Hematopoietic multipotent progenitor cell treated with erythropoietin and hydrocortisone succinate and interleukin-3 and kit ligand, for 8 days (in vitro differentiated cells): Measurements from ENCODE around the gene SYNPO2.
"Not testable (repeated sequence)": the region's sequence is repeated elsewhere in the genome, so short reads cannot be mapped to it uniquely, and the experiment has no call there.

Source experiments
- DNase-seq: peaks from one replicate; pipeline ENCODE4 v3.0.0-alpha.2; 2015

SYNPO2 gene, protein sequence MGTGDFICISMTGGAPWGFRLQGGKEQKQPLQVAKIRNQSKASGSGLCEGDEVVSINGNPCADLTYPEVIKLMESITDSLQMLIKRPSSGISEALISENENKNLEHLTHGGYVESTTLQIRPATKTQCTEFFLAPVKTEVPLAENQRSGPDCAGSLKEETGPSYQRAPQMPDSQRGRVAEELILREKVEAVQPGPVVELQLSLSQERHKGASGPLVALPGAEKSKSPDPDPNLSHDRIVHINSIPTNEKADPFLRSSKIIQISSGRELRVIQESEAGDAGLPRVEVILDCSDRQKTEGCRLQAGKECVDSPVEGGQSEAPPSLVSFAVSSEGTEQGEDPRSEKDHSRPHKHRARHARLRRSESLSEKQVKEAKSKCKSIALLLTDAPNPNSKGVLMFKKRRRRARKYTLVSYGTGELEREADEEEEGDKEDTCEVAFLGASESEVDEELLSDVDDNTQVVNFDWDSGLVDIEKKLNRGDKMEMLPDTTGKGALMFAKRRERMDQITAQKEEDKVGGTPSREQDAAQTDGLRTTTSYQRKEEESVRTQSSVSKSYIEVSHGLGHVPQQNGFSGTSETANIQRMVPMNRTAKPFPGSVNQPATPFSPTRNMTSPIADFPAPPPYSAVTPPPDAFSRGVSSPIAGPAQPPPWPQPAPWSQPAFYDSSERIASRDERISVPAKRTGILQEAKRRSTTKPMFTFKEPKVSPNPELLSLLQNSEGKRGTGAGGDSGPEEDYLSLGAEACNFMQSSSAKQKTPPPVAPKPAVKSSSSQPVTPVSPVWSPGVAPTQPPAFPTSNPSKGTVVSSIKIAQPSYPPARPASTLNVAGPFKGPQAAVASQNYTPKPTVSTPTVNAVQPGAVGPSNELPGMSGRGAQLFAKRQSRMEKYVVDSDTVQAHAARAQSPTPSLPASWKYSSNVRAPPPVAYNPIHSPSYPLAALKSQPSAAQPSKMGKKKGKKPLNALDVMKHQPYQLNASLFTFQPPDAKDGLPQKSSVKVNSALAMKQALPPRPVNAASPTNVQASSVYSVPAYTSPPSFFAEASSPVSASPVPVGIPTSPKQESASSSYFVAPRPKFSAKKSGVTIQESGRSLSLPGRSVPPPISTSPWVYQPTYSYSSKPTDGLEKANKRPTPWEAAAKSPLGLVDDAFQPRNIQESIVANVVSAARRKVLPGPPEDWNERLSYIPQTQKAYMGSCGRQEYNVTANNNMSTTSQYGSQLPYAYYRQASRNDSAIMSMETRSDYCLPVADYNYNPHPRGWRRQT

DNA sequence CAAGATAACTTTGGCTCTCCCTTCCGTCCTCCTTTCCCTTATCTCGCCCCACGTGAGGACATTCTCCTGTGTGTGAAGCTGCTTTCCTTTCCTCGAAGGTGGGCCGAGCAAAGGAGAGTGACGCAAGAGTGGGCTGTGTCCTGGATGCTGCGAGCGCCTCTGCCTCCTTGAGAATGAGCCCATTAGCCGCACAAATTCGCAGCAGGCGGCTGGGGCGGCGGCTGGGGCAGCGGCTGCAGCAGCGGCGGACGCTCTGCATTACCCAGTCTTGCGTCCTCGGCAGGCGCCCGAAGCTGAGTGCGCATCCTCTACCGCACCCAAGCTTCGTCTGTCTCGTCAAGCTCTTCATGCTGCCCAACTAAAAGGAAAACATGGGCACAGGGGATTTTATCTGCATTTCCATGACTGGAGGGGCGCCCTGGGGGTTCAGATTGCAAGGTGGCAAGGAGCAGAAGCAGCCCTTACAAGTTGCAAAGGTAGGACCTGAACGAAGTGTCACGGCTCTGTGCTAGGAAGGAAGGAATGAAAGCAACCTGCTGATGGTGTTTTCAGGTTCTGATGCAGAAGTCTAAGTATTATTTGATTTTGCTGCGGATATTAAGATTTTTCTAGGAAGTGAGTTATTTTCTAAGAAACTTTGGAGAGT, at the start of gene SYNPO2:
Gene SYNPO2, plus strand, starts transcription at position 189 of the 646 bp plus-strand sequence. Its CDS starts 183 bp downstream, at position 372.
- peak; percentile 48 for DNase-seq

DNA sequence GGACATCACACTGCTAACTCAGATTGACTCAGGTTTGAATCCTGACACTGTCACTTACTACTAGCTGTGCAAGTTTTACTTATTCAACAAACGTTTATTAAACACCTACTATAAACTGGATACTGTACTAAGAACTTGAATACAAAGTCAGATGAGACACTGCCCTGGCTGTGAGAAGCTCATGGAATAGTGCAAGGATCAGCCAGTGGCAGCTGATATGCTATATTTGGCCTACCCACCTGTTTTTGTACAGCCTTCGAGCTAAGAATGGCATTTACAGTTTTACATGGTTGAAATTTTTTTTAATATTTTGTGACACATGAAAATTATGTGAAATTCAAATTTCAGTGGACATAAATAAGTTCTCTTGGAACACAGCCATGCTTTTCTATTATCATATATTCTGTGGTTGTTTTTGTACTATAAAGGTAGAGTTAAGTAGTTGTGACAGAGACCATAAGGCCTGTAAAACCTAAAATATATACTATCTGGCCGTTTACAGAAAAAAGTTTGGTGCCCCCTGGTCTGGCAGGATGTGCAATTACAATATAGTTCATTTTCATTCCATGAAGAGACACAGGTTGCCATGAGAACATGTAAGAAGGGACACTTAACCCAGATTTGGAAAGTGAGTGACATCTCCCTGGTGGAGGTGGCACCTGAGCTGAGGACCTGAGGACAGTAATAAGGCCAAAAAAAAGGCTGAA, 49.3 kb upstream of the SYNPO2 start:
- DNase-seq = no peak

DNA sequence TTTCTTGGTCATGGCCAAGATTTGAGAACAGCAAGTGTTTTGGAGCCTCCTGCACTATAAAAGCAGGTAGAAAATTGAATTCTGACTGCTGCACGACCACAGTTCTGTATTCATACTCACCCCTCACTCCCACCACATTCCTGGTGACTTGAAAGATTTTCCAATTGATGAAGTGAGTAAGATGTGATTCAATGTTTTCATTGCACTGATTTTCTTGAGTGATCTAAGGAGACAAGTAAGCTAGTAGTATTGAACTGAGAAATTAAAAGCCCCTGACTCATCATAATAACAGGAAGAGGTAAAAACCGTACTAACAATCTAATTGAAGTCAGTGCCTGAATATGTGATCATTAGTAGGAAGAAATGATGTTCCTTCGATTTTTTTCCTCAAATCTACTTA, 46.6 kb upstream of the SYNPO2 start:
- DNase-seq = no peak

DNA sequence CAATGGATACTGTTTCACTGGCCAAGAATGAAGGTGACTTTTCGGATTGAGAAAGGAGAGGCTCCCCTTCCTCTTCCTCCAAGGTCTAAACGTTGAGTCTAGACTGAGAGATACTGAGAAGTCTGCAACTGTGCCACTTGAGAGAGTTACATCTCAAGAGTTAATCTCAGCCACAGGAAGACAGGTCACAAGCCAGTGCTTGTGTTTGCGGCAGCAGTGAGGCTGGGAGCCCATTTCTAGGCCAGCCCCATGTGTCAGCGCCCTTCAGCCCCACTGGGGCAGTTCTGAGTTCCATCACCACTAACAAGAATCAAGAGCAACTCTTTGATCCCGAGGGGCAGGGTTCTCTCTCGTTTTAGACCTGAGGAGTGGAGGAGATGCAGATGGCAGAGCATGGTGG, 45.4 kb upstream of the SYNPO2 start:
- no peak for DNase-seq

DNA sequence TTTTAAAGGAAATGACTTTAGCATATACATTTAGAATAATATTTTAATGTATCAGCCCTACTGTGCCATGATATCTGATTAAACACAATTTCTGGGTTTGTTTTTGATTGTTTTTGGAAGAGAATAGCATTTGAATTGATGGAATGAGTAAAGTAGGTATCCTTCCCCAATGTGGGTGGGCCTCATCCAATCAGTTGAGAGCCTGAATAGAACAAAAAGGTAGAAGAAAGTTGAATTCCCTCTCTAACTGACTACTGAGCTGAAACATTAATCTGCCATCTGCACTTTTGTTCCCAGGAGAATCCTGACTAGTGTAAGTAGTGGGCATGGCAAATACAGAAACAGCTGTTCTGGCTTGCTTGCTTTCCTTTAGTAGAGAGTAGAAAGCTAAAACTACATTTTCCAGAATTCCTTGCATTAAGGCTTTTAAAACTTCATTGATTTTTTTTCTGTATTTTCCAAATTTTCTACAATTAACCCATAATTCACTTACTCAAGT, 43.1 kb upstream of the SYNPO2 start:
- DNase-seq = no peak

DNA sequence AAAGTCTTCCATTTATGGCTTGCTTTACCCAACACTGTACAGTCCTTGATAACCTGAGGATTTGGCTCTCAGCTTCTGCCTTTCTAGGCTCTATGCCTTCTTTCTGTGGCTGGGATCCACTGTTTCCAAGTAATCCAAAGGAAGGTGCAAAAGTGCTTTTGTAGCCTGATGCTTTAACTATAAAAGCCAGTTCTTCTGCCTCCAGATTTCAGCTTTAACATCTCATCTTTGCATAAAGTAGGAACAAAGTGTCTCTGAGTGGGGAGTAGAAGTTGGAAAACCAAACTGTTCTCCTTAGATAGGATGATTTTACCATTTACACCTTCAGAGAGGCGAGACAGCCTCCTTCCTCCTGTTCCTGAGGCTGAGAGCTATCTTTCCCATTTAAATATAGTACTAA, 41.7 kb upstream of the SYNPO2 start:
- DNase-seq = no peak

DNA sequence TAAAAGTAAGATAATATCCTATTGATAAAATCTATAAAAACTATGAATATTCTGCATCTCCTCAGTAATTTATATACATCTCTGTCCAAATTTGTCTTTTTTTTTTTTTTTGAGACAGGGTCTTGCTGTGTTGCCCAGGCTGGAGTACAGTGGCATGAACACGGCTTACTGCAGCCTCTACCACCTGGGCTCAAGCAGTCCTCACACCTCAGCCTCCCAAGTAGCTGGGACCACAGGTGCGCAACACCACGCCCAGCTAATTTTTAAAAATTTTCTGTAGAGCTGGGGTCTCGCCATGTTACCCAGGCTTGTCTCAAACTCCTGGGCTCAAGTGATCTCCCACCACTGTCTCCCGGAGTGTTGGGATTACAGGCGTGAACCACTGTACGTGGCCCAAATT, 40.4 kb upstream of the SYNPO2 start:
- no peak for DNase-seq

DNA sequence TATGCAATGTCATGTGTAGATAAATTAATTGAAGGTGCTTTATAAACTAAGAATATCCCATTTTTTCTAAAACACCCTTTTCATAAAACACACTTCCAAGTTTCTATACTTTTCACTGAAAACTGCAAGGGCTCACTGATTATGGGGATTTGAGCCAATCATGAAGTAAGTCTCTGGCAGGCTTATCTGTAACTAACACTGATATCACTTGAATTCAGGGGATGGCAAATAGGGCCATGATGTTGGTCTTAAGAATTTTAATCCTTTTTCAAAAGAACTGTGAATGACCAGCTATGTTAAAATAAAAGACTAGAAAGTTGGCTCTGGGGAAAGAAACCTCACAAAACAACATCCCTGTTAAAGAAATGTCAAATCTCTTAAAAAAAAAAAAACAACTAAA, 39.8 kb upstream of the SYNPO2 start:
- no peak for DNase-seq

DNA sequence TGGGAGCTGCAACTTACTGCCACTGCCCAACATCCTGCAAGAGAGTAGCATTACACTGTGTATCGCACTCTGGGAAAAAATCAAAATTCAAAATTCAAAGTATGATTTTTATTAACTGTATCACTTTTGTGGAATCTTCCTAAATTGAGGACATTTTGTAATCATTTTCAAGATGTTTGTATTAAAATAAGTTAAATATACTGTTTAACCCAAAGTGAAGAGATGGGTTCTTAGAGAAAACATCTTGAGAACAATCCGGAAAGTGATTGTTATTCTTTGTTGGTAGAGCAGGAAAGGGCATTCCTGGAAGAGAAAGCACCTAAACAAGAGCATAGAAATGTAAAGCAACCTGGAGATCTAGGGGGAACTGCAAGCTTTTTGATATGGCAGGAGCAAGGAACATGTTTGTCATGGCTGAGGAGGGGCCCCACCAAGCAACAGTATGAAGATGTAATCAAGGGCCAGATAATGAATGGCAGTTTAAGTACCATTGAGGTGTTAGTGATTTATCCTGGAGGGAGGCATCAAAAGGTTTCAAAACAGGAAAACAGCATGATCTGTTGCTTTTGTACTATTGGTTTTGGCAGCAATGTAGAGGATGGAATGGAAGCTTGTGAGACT, 38.7 kb upstream of the SYNPO2 start:
- no peak for DNase-seq

DNA sequence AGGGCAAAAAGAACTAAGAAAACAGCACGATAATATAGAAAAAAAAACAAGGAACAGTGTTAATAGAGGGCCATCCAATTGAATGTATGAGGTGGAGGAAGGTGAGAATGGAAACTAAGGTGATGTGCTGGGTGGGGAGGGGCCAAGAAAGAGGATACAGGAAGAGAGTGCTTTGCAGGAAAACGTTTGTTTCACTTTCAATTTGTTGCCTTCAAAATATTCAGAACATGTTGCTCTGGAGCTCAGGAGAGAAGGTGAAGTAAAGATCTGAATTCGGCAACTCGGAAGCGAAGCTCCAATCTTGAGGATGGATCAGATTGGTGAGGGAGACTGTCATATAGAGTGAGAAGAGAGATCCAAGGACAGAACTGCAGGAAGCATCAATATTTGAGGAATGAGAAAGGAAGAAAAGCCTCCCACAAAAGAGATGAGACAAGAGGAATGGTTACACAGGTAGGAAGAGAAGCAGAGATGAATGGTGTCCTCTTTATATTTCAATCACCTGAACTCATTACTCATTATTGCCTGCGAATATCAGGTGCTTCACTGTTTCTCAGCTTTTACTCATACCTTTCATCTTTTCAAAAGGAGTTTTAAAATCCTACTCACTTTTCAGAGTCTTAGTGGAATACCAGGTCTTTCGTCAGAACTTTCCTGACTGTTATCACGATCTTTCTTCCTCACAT, 38.0 kb upstream of the SYNPO2 start:
- DNase-seq = peak; percentile 6

DNA sequence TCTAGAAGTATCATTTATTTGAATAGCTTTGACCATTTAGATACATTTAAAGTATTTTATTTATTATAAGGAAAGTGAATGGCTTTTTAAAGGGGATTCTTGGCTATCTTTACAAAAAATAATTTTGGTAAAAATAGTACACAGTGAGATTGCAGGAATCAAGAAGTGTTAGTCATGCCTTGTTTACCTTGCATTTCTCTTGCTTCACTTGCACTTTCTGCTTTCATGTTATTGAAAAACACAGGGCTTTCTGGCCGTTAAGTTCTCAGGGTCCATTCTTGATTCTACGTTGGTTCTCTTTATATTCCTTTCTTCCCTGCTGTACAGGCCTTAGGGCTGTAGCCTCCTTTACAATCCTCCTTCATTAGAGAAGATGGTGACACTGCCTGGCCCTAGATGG, 30.9 kb upstream of the SYNPO2 start:
- DNase-seq = no peak

DNA sequence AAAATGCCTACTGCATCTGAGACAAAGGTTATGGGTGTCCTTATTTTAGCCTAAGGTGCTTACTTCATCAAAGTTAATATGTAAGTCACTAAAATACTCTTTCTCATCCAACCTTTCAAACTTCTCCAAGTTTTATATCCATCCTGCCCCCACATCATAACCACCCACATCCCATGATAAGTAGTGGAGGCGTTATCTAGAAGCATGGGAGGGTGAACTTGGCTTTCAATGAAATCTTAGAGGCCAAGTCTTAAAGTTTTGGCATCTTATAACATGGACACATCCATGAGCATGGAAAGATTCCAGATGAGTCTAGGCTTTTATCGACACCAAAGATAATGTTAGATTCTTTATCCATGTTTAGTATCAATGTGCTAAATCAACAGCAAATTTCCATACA, 29.9 kb upstream of the SYNPO2 start:
- DNase-seq = no peak

DNA sequence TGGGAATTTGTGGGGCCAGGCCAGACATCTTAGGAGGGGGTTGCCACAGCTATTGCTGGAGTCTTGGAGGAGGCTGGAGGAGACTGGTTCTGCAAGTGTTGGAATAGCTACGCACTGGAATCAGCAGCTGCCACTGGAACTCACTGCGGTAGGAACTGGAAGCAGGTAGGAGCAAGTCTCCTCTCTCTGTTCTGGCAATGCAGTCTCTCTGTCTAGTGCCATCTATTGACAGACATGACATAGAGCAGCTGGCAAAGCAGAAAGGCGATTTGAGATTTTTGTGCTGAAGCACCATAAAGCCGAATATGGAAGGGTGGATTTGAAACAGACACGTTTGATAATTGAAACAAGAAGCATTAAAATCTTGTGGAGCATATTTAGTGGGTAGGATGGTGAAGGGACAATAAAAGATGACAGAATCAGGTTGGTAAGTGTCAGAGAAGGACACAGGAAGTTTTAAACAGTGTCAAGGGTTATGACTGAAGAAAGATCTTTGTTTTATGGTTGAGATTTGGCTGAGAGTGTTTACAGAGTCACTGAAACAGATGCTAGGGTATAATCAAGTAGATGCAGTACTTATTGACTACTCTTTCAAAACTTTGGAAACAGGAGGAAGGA, 23.5 kb upstream of the SYNPO2 start:
- DNase-seq = peak; percentile 46

DNA sequence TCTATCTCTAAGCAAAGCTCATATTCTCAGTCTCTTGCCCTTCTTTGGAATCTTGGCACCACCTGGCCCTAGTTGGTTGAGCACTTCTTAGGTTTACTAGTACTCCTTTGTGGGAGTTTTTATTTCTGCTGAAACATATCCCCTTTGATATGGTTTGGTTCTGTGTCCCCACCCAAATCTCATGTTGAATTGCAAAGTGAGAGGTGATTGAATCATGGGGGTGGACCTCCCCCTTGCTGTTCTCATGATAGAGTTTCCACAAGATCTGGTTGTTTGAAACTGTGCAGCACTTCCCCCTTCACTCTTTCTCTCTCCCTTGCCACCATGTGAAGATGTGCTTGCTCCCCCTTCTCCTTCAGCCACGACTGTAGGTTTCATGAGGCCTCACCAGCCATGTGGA, 22.2 kb upstream of the SYNPO2 start:
- DNase-seq = no peak

DNA sequence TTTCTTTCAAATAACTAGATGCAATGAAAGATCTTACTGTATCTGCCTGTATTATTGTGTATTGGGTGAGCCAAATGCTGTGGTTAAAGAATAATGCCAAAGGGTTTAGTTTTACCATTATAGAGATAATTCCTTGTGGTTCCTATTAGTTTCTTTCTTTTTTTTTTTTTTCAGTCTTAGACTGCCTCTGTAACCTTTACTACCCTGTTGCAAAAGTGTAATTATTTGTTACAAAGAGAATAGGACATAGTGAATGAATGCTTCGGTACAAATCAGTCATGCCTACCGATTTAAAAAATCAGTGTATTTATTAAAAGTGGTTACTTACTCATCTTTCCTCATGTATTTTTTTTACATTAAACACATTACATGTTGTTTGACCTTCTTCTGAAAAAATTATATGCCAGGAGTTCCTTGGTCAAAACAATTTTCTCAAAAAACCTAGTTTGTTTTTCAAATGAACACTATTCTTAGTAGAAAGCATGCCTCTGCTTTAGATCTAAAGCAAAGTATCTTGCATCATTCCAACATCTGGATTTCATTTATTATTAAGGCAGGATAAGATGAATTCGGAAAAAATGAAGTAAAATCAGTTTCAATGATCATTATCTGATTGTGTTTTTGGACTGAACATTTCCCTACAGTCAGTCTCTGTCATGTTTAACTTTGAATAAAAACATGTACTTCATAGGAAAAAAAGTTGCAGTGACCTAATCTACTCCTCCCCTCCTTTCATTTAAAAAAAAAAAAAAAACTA, 21.2 kb upstream of the SYNPO2 start:
- DNase-seq = no peak

DNA sequence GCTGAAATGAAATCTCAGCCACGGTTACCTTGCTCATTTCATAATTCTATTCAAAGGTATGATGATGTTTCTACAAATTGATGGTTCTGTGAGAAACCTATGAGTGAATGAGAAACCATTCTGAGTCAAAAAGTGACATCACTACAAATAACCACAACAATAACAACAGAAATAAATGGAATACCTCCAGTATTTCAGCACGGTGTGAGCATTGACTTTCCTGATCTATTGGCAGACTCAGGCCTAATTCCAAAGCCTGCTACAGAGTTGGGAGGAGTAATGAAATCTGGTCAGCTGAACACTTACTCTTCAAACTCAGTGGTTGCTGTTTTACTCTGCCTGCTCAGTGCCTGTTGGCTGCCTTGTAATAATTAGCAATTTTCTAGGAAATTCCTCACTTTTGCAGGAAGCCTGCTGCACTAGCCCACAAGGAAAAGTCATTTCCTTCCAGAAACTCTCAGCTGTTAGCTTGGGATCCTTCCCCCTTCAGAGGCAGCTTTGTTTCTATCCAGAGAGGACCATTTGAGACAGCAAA, 18.8 kb upstream of the SYNPO2 start:
- DNase-seq = no peak

DNA sequence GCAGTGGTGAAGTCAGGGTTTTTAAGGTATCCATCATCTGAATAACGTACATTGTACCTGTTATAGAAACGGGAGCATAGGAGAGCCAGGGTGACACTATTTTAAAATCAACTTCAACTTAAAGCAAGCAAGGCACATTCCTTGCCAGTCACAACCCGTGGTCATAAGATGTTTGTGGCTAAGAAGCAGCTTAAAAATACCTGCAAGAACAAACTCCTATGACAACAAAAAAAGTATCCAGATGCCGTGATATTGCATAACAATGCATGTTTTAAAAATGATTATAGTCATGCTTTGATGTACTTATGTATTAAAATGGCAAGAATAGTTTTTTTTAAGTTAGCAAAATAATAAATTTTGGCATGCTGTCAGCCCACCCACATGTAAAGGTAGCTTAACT, 16.5 kb upstream of the SYNPO2 start:
- no peak for DNase-seq

DNA sequence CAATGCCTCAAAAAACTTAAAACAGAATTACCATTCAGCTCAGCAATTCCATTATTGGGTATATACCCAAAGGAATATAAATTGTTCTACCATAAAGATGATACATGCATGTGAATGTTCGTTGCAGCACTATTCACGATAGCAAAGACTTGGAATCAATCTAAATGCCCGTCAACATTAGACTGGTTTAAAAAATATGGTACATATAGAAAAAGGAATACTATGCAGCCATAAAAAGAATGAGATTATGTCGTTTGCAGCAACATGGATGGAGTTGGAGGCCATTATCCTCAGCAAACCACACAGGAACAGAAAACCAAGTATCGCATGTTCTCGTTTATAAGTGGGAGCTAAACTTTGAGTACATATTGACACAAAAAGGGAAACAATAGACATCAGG, 10.9 kb upstream of the SYNPO2 start:
- no peak for DNase-seq

DNA sequence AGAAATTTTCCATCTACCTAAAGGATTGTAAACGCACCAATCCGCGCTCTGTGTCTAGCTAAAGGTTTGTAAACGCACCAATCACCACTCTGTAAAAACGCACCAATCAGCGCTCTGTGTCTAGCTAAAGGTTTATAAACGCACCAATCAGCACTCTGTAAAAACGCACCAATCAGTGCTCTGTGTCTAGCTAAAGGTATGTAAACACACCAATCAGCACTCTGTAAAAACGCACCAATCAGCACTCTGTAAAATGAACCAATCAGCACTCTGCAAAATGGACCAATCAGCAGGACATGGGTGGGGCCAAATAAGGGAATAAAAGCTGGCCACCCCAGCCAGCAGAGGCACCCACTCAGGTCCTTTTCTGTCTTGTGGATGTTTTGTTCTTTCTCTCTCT, 10.1 kb upstream of the SYNPO2 start:
- DNase-seq = not testable (repeated sequence)
